ENCODE measurements around the gene EVI5L.
"Not testable (repeated sequence)": the region's sequence is repeated elsewhere in the genome, so short reads cannot be mapped to it uniquely, and the experiment has no call there.

The EVI5L gene

DNA sequence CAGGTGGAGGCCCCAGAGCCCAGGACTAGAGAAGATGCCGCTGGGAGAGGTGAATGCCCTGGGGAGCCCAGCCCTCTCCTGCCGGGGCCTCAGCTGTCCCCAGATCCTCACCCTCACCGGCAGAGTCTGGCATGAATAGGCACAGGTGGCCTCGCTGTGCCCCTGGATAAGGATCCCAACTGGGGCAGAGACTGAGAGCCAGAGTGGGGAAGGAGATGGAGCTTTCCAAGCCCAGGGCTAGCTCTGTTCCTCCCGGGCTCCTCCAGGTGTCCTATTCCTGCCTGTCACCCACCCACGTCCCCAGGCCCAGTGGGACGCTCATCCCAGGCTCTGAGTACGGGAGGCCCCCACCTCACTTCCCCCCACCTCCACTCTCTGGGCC is 27.7 kb downstream of the EVI5L start:
- Histone ChIP-seq H3K36me3 (peaks cover 6% of the 10 kb centered on the region), H3K9me3 (ENCODE audit: severe bottlenecking) (no peaks in the 10 kb centered on the region), H3K27ac (peak overlapping the region; percentile 89), H3K27me3 (ENCODE audit: insufficient read depth, low read depth, severe bottlenecking) (no peaks in the 10 kb centered on the region), H3K4me3 (ENCODE audit: low read depth, low read length) (peak overlapping the region; percentile 44)
- TF ChIP-seq, protein P1, sequence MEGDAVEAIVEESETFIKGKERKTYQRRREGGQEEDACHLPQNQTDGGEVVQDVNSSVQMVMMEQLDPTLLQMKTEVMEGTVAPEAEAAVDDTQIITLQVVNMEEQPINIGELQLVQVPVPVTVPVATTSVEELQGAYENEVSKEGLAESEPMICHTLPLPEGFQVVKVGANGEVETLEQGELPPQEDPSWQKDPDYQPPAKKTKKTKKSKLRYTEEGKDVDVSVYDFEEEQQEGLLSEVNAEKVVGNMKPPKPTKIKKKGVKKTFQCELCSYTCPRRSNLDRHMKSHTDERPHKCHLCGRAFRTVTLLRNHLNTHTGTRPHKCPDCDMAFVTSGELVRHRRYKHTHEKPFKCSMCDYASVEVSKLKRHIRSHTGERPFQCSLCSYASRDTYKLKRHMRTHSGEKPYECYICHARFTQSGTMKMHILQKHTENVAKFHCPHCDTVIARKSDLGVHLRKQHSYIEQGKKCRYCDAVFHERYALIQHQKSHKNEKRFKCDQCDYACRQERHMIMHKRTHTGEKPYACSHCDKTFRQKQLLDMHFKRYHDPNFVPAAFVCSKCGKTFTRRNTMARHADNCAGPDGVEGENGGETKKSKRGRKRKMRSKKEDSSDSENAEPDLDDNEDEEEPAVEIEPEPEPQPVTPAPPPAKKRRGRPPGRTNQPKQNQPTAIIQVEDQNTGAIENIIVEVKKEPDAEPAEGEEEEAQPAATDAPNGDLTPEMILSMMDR (IDR thresholded peaks at IDR 0.05; ENCODE audit: low read depth, low read length): no peak
- DNase-seq: peak; percentile 32

DNA sequence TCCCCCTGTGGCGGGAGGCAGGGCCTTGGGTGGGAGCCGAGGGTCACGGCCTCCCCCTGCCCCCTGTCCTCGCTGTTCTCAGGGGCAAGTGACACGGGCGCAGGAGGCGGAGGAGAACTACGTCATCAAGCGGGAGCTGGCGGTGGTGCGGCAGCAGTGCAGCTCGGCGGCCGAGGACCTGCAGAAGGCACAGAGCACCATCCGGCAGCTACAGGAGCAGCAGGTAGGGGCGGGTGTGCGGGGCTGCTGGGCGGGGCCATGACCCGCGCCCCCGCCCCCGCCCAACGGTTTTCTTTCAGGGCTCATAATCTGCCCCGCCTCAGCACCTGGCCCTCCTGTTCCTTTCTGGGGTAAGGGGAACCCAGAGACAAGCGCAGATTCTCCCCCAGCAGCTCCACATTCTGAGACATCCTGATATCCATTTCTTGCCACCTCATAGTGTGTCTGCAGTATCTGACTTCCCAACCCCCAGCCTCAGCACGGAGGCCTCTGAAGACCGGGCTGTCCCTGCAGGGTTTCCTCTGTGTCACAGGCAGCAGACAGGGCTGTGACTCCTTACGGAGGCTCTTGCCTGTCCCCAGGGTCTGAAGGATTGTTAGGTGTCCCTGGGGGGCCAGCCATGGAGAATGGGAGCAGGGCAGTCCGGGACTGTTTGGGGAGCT is 28.2 kb downstream of the EVI5L start:
- DNase-seq: peak; percentile 93
- Histone ChIP-seq H3K4me3 (ENCODE audit: low read depth, low read length) (peak overlapping the region; percentile 44), H3K9me3 (ENCODE audit: severe bottlenecking) (no peaks in the 10 kb centered on the region), H3K27me3 (ENCODE audit: insufficient read depth, low read depth, severe bottlenecking) (no peaks in the 10 kb centered on the region), H3K27ac (peak overlapping the region; percentile 89), H3K36me3 (peaks cover 8% of the 10 kb centered on the region)
- TF ChIP-seq, protein P1 (IDR thresholded peaks at IDR 0.05; ENCODE audit: low read depth, low read length): 0 out of 2 replicates have a peak, but pooled peaks have one; percentile 8

DNA sequence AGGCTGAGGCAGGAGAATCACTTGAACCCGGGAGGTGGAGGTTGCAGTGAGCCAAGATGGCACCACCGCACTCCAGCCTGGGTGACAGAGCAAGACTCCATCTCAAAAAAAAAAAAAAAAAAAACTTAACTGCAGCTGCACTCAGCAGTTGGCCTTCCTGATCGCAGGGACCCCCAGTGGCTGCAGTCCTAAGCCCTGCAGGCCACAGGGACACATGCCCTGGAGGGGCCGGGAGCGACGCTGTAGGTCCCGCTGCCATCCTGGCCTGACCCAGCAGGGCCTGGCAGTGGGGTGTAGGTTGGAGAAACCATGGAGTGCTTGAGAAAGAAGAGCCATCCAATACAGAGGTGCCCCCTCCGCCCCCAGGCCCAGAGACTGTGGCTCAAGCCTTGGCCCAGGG is 29.1 kb downstream of the EVI5L start:
- peak overlapping the region; percentile 89 for H3K27ac ChIP-seq
- not testable (repeated sequence) for DNase-seq; H3K27me3 ChIP-seq (ENCODE audit: insufficient read depth, low read depth, severe bottlenecking); H3K9me3 ChIP-seq (ENCODE audit: severe bottlenecking); H3K4me3 ChIP-seq (ENCODE audit: low read depth, low read length)
- peaks cover 14% of the 10 kb centered on the region for H3K36me3 ChIP-seq

DNA sequence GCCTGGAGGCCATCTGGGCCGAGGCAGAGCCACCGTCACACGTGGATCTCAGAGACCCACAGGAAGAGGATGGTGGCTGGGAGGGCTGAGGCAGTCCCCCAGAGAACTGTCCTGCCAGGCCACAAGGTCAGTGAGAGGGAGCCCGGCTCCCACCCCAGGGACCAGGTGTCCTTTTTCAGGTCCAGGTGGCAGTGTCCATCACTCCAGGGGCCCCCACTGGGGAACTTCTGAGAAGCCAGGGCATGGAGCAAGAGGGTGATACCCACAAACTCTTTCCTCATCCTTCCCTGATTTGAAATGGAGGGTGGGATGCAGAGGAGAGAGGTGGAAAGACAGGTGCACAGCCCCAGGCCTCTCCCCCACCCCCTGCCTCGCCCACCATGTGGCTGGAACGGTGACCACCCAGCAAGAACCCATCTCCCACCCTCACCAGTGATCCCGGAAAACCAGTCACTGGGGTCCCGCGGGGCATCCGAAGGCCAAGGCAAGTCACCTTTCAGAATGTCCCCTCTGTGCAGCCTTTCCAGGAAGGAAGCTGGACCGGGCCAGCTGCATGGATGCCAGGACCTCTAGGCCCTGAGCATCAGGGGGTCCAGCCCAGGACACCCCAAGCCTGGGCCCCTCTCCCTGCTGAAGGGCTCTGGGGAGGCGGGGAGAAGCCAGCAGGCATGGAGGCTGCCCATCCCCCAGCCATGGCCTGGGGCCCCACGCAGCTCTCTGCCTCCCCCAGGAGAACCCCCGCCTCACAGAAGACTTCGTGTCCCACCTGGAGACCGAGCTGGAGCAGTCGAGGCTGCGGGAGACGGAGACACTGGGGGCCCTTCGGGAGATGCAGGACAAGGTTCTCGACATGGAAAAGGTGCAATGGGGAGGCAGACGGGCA is 30.1 kb downstream of the EVI5L start:
- no peak for DNase-seq
- TF ChIP-seq, protein P1 (IDR thresholded peaks at IDR 0.05; ENCODE audit: low read depth, low read length): no peak
- no peaks in the 10 kb centered on the region for H3K9me3 ChIP-seq (ENCODE audit: severe bottlenecking)
- H3K27ac ChIP-seq: no peak overlapping the region; the same call in 1 of the 2 replicates
- H3K27me3 ChIP-seq (ENCODE audit: insufficient read depth, low read depth, severe bottlenecking): no peaks in the 10 kb centered on the region
- no peak overlapping the region for H3K4me3 ChIP-seq (ENCODE audit: low read depth, low read length)
- peaks cover 16% of the 10 kb centered on the region for H3K36me3 ChIP-seq

DNA sequence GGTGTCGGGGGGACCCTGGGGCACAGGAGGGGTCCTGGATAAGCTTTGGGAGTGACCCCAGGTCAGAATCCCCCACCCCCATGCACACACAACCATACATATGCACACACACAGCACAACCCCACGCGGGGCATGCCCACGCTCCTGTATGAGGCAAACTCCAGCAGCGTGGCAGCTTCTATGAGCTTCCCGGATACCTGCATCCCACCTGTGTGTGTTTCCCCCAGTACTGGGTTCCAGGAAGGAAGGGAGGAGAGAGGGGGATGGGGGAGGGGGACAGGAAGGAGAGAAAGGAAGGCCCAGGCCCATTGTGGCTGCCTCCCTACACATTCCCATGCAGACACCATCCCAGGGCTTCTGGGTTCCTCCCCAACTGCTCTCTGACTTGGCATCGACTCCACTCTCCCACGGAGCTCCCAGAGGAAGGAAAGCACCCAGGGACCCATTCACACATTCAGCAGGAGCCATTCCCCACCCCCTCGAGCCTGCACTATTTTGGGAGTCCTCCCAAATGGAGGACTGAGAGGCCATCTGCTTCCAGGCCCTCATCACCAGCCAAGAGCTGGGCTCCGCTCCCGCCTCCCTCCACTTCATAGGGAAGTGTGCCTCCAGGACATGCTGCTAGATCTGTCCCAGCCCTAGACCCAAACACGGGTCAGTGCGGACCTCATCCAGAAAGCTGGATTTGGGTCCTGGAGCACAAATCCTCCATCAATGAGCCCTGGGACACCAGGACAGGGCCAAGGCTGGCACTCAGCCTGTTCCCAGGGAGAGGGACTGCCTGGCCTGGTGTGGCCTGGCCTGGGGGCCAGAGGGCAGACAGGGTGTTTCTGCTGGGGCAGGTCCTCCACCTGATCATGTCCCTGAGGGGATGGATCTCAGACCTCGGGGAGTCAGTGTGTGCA is 30.9 kb downstream of the EVI5L start:
- no peak for DNase-seq
- TF ChIP-seq, protein P1 (IDR thresholded peaks at IDR 0.05; ENCODE audit: low read depth, low read length): no peak
- Histone ChIP-seq H3K36me3 (peaks cover 16% of the 10 kb centered on the region), H3K9me3 (ENCODE audit: severe bottlenecking) (no peaks in the 10 kb centered on the region), H3K27me3 (ENCODE audit: insufficient read depth, low read depth, severe bottlenecking) (no peaks in the 10 kb centered on the region), H3K27ac (no peak overlapping the region), H3K4me3 (ENCODE audit: low read depth, low read length) (no peak overlapping the region)

Data from WERI-Rb-1 (cell line).